HUES64 (cell line): ENCODE measurements around the gene CTNNBIP1.
"Not testable (repeated sequence)": the region's sequence is repeated elsewhere in the genome, so short reads cannot be mapped to it uniquely, and the experiment has no call there.

Experiments
- H3K27ac ChIP-seq: 2 replicates; pipeline ENCODE4 v1.7.0; 2013; ENCODE audit warnings: low read depth, low read length, inconsistent platforms
- H3K27me3 ChIP-seq: 2 replicates; pipeline ENCODE4 v1.6.1; 2013; ENCODE audit warnings: mild to moderate bottlenecking, low read length; ENCODE audit not compliant: insufficient read depth
- H3K36me3 ChIP-seq: 2 replicates; pipeline ENCODE4 v1.6.1; 2013; ENCODE audit warnings: mild to moderate bottlenecking, low read length; ENCODE audit not compliant: insufficient read depth
- H3K4me1 ChIP-seq: 2 replicates; pipeline ENCODE4 v1.6.1; 2013; ENCODE audit warnings: mild to moderate bottlenecking, low read length, moderate library complexity; ENCODE audit not compliant: insufficient read depth
- H3K4me3 ChIP-seq: 2 replicates; pipeline ENCODE4 v1.5.1; 2013; ENCODE audit warnings: mild to moderate bottlenecking, low read length, moderate library complexity
- H3K9ac ChIP-seq: 2 replicates; pipeline ENCODE4 v1.6.1; 2013; ENCODE audit warnings: mild to moderate bottlenecking, low read depth, low read length
- H3K9me3 ChIP-seq: 2 replicates; pipeline ENCODE4 v1.6.1; 2013; ENCODE audit warnings: low read depth, low read length; ENCODE audit not compliant: insufficient read depth
- WGBS: fragments of 150-250, 120-280 bp; methylation state at CpG from one replicate; pipeline ENCODE4 v1.1.7; 2013; ENCODE audit warnings: missing lambda C conversion rate; 5-methylcytosine and 5-hydroxymethylcytosine counted together

CTNNBIP1 gene

GRCh38 chr1:9817734-9818133, 92.3 kb downstream of the CTNNBIP1 start:
- H3K4me3 ChIP-seq, result no peak overlapping the region
- H3K27me3 ChIP-seq, result no peaks in the 10 kb centered on the region
- H3K4me1 ChIP-seq, result peaks cover 28% of the 10 kb centered on the region
- WGBS, result 81% methylated on average over 4 of the region's 4 CpGs
- no peak overlapping the region for H3K9ac ChIP-seq
- H3K36me3 ChIP-seq, result no peaks in the 10 kb centered on the region
- no peak overlapping the region for H3K27ac ChIP-seq
- no peaks in the 10 kb centered on the region for H3K9me3 ChIP-seq

- H3K9me3 ChIP-seq, result no peaks in the 10 kb centered on the region
- WGBS, result 93% methylated on average over 1 of the region's 1 CpG
- no peaks in the 10 kb centered on the region for H3K27me3 ChIP-seq
- H3K9ac ChIP-seq, result no peak overlapping the region
- H3K27ac ChIP-seq, result no peak overlapping the region
- no peak overlapping the region for H3K4me3 ChIP-seq
- H3K4me1 ChIP-seq, result peaks cover 14% of the 10 kb centered on the region
- no peaks in the 10 kb centered on the region for H3K36me3 ChIP-seq
Observed at GRCh38 chr1:9816199-9816598, 93.9 kb downstream of the CTNNBIP1 start.

GRCh38 chr1:9815150-9815549, 94.9 kb downstream of the CTNNBIP1 start:
- Histone ChIP-seq H3K36me3 (no peaks in the 10 kb centered on the region), H3K27me3 (no peaks in the 10 kb centered on the region), H3K27ac (no peak overlapping the region), H3K9ac (no peak overlapping the region), H3K9me3 (no peaks in the 10 kb centered on the region), H3K4me3 (no peak overlapping the region), H3K4me1 (peaks cover 8% of the 10 kb centered on the region; the same call in 1 of the 2 replicates)
- WGBS, result 90% methylated on average over 1 of the region's 2 CpGs

DNA sequence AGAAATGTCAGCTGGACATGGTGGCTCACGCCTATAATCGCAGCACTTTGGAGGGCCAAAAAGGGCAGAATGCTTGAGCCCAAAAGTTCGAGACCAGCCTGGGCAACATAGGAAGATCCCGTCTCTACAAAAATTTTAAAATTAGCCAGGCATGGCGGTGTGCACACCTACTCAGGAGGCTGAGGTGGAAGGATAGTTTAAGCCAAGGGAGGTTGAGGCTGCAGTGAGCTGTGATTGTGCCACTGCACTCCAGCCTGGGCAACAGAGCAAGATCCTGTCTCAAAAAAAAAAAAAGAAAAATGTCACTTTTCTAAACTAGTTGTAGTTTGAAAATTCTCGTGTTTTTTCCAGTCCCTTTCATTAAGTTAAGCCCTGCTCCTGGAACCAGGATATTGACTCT, 95.5 kb downstream of the CTNNBIP1 start:
- Histone ChIP-seq H3K4me1 (peaks cover 8% of the 10 kb centered on the region; the same call in 1 of the 2 replicates), H3K27me3 (no peaks in the 10 kb centered on the region), H3K27ac (no peak overlapping the region), H3K4me3 (no peak overlapping the region), H3K9me3 (no peaks in the 10 kb centered on the region), H3K36me3 (no peaks in the 10 kb centered on the region), H3K9ac (no peak overlapping the region)
- WGBS, result 95% methylated on average over 6 of the region's 6 CpGs

DNA sequence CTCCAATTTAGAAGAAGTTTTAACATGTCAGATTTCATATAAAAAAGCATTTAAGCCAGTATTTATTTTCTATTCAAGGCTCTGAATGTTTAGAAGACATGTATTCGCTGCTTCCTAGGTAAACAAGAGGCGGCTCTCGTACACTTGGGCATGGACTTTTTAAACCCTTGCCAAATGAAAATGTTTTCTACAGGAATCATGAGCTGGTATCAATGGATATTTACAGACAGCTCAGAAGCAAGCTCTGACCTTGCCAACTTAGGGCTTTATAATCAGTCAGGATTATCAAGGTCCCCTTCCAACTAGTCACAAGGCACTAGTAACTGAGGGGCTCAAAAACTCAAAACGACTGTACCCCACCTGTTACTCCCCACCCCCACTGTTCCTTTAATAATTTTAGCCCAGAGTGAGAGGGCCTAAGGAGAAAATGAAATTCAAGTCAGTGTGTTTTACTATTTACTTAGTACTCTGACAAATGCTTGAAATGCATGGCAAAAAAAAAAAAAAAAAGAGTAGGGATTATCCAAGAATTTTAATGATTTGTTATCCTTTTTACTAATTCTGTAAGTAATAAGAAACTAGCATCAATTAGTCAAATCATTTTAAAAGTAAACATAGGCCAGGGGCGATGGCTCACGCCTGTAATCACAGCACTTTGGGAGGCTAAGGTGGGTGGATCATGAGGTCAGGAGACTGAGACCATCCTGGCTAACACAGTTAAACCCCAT, 98.7 kb downstream of the CTNNBIP1 start:
- 87% methylated on average over 6 of the region's 6 CpGs for WGBS
- Histone ChIP-seq H3K27ac (no peak overlapping the region), H3K4me3 (no peak overlapping the region), H3K36me3 (no peaks in the 10 kb centered on the region), H3K4me1 (0 out of 2 replicates have a peak, but pooled peaks cover 5% of the 10 kb centered on the region), H3K9me3 (no peaks in the 10 kb centered on the region), H3K9ac (no peak overlapping the region), H3K27me3 (no peaks in the 10 kb centered on the region)

DNA sequence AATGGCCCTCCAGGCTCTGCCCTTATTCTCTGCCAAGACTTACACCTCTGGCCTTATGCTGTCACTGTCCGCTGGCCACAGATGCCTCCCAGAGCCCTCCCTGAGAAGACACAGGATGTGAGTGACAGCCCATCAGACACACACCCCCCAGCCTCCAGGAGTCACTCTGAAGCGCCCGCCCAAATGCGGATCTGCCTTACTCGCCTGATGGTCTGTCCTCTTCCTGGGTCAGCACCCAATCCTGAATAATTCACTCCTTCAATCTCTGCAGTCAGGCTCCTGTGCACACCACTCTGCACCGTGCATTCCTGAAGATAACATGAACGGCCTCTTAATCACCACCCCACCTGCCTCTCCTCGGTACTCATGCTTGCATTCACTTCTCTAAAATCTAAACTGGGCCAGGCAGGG, 101.0 kb downstream of the CTNNBIP1 start:
- Histone ChIP-seq H3K4me3 (no peak overlapping the region), H3K4me1 (peaks cover 11% of the 10 kb centered on the region), H3K27ac (no peak overlapping the region), H3K9me3 (no peaks in the 10 kb centered on the region), H3K36me3 (no peaks in the 10 kb centered on the region), H3K9ac (no peak overlapping the region), H3K27me3 (no peaks in the 10 kb centered on the region)
- WGBS, result 75% methylated on average over 8 of the region's 8 CpGs

GRCh38 chr1:9808459-9808858, 101.6 kb downstream of the CTNNBIP1 start:
- H3K4me3 ChIP-seq, result no peak overlapping the region
- H3K9ac ChIP-seq, result no peak overlapping the region
- no peaks in the 10 kb centered on the region for H3K36me3 ChIP-seq
- no peaks in the 10 kb centered on the region for H3K27me3 ChIP-seq
- no peak overlapping the region for H3K27ac ChIP-seq
- 92% methylated on average over 8 of the region's 8 CpGs for WGBS
- H3K4me1 ChIP-seq, result peaks cover 11% of the 10 kb centered on the region
- no peaks in the 10 kb centered on the region for H3K9me3 ChIP-seq

GRCh38 chr1:9807541-9807940, 102.5 kb downstream of the CTNNBIP1 start:
- Histone ChIP-seq H3K4me1 (peaks cover 11% of the 10 kb centered on the region), H3K27ac (no peak overlapping the region), H3K9me3 (no peaks in the 10 kb centered on the region), H3K36me3 (no peaks in the 10 kb centered on the region), H3K9ac (no peak overlapping the region), H3K27me3 (no peaks in the 10 kb centered on the region), H3K4me3 (no peak overlapping the region)
- WGBS, result 72% methylated on average over 12 of the region's 12 CpGs

DNA sequence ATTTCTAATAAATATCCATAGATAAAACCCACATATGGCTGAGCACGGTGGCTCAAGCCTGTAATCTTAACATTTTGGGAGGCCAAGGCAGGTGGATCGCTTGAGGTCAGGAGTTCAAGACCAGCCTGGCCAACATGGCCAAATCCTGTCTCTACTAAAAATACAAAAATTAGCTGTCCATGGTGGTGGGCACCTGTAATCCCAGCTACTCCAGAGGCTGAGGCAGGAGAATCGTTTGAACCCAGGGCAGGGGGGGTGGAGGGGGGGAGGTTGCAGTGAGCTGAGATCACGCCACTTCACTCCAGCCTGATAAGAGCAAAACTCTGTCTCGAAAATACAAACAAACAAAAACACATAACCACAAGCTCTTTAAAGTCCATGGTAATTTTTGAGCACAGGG, 104.1 kb downstream of the CTNNBIP1 start:
- H3K4me3 ChIP-seq, H3K27me3 ChIP-seq, H3K36me3 ChIP-seq, H3K9me3 ChIP-seq, H3K9ac ChIP-seq, H3K27ac ChIP-seq: not testable (repeated sequence)
- peaks cover 11% of the 10 kb centered on the region for H3K4me1 ChIP-seq
- 91% methylated on average over 5 of the region's 5 CpGs for WGBS

- WGBS, result 75% methylated on average over 7 of the region's 7 CpGs
- no peak overlapping the region for H3K27ac ChIP-seq
- H3K9me3 ChIP-seq, result no peaks in the 10 kb centered on the region
- no peak overlapping the region for H3K4me3 ChIP-seq
- no peak overlapping the region for H3K9ac ChIP-seq
- H3K36me3 ChIP-seq, result no peaks in the 10 kb centered on the region
- no peaks in the 10 kb centered on the region for H3K27me3 ChIP-seq
- peaks cover 11% of the 10 kb centered on the region for H3K4me1 ChIP-seq
Observed at GRCh38 chr1:9805006-9805508, 105.0 kb downstream of the CTNNBIP1 start.

DNA sequence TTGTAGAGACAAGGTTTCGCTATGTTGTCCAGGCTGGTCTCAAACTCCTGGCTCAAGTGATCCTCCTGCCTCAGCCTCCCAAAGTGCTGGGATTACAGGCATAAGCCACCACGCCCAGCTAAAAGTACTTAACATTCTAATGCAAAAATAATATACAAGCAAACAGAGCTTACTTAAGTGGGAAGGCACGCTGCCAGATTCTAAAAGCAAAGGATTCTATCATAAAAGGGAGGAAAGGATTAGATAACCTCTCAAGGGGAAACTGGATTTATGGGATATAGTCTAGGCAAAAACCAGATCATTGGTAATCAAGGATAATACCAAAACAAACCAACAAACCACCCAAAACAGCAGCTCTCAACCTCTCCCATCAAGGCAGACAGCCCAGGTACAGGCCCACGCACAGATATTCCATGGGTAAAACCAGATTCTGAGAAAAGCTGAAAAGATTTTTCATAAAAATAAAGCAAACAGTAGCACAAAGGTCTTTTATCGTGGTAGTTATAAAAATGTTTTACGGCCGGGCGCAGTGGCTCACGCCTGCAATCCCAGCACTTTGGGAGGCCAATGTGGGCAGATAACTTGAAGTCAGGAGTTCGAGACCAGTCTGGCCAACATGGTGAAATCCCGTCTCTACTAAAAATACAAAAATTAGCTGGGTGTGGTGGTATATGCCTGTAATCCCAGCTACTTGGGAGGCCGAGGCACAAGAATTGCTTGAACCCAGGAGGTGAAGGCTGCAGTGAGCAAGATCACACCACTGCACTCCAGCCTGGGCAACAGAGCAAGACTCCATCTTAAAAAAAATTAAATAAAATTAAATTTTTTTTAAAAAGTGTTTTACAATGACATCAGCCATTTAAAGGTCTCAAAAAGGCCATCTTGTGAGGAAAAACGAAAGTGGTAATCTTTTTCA, 106.8 kb downstream of the CTNNBIP1 start:
- not testable (repeated sequence) for H3K4me3 ChIP-seq, H3K9ac ChIP-seq, H3K9me3 ChIP-seq, H3K27me3 ChIP-seq, H3K27ac ChIP-seq, H3K4me1 ChIP-seq, H3K36me3 ChIP-seq
- WGBS, result 93% methylated on average over 12 of the region's 13 CpGs
